GM12878 (cell line): ENCODE measurements around the gene PIAS1. TPM values are rescaled to one million over a fixed set of nuclear protein-coding genes. Genes with fewer than 3 reads are reported as not detected.

Experiments
- ATAC-seq: fragments of 200-7000 bp; cut with Tn5 transposase; 3 replicates; pipeline ENCODE4 v1.9.1; 2020; ENCODE audit warnings: mild to moderate bottlenecking, moderate library complexity
- BruUV-seq: library from RNA; stranded (reverse); fragments of 400-500 nt; replicated peaks from 2 replicates; lab custom pipeline; 2021; lab: Mats Ljungman, UMichigan
- CTCF ChIA-PET: fragments of 300-600 bp; sonication (Branson Sonifier 250); formaldehyde crosslinking; extraction: SDS; loops from one replicate; lab custom pipeline; 2021; ENCODE audit warnings: inconsistent platforms; lab: Yijun Ruan, JAX
- POLR2A ChIA-PET: fragments of 350-600 bp; formaldehyde crosslinking; extraction: SDS; loops from one replicate; lab custom pipeline; 2021; ENCODE audit warnings: inconsistent platforms; lab: Charles Lee
- RAD21 ChIA-PET: fragments of 300-600 bp; sonication (Branson Sonifier 250); formaldehyde crosslinking; loops from one replicate; lab custom pipeline; 2023; ENCODE audit warnings: antibody characterized with exemption; ENCODE audit not compliant: unreplicated experiment; lab: Charles Lee
- SMC1A ChIA-PET: fragments of 300-600 bp; sonication (Branson Sonifier 250); formaldehyde crosslinking; loops from one replicate; lab custom pipeline; 2023; ENCODE audit not compliant: unreplicated experiment, uncharacterized antibody; lab: Charles Lee
- DNase-seq: peaks from one replicate; pipeline ENCODE4 v3.0.0-alpha.2; 2011; ENCODE audit warnings: low read depth, low spot score
- FAIRE-seq: peaks from 3 replicates; lab custom pipeline; 2011; peaks lifted over from hg19 to GRCh38; lab: Jason Lieb, UNC
- H2AFZ ChIP-seq: 2 replicates; pipeline ENCODE4 v1.6.0; 2011; ENCODE audit warnings: low read depth, low read length, control low read depth; ENCODE audit not compliant: control insufficient read depth
- H3K27ac ChIP-seq: 2 replicates; pipeline ENCODE4 v1.5.1; 2011; ENCODE audit warnings: control low read depth; ENCODE audit not compliant: control insufficient read depth, insufficient read depth
- H3K27me3 ChIP-seq, 2 experiments: replicated peaks in 1 of 2; 2 replicates each; pipeline versions ENCODE4 v1.6.0 to v1.6.1; 2011; ENCODE audit warnings: low read length in 1 of 2; ENCODE audit not compliant: control insufficient read depth in 2 of 2, insufficient read depth in 2 of 2
- H3K36me3 ChIP-seq, 2 experiments: 2 replicates each; pipeline ENCODE4 v1.5.1; 2011; ENCODE audit warnings: low read length in 1 of 2; ENCODE audit not compliant: control insufficient read depth in 2 of 2, insufficient read depth in 2 of 2
- H3K4me1 ChIP-seq: 2 replicates; pipeline ENCODE4 v1.6.1; 2011; ENCODE audit warnings: mild to moderate bottlenecking, low read length, moderate library complexity, mixed read lengths; ENCODE audit not compliant: control insufficient read depth, insufficient read depth
- H3K4me2 ChIP-seq: 2 replicates; pipeline ENCODE4 v1.6.0; 2011; ENCODE audit warnings: control low read depth; ENCODE audit not compliant: control insufficient read depth, insufficient read depth
- H3K4me3 ChIP-seq: fragments of 200-600 bp; sonication (generic); 2 replicates; pipeline ENCODE4 v1.5.1; 2016
- H3K79me2 ChIP-seq: 2 replicates; pipeline ENCODE4 v1.6.0; 2011; ENCODE audit warnings: low read length; ENCODE audit not compliant: control insufficient read depth, insufficient read depth
- H3K9ac ChIP-seq: 2 replicates; pipeline ENCODE4 v1.8.0; 2011; ENCODE audit warnings: low read length, control low read depth, mixed read lengths; ENCODE audit not compliant: control insufficient read depth, insufficient read depth
- H3K9me3 ChIP-seq: replicated peaks from 3 replicates; pipeline ENCODE4 v1.5.1; 2011; ENCODE audit warnings: mild to moderate bottlenecking, low read length; ENCODE audit not compliant: control insufficient read depth, insufficient read depth
- H4K20me1 ChIP-seq: 2 replicates; pipeline ENCODE4 v1.6.0; 2011; ENCODE audit not compliant: control insufficient read depth, insufficient read depth
- ATF7 ChIP-seq: fragments of 450-650 bp; IDR thresholded peaks from 2 replicates; pipeline ENCODE4 v1.6.1; 2016; ENCODE audit warnings: low read depth, mild to moderate bottlenecking
- BCL3 ChIP-seq: IDR thresholded peaks from 2 replicates; pipeline ENCODE4 v1.6.1; 2011; ENCODE audit warnings: borderline replicate concordance, low read depth, mild to moderate bottlenecking, moderate library complexity, low read length; ENCODE audit not compliant: insufficient read depth, poor library complexity, severe bottlenecking
- DPF2 ChIP-seq: fragments of 450-650 bp; IDR thresholded peaks from 2 replicates; pipeline ENCODE4 v1.6.1; 2017; ENCODE audit warnings: mild to moderate bottlenecking
- E4F1 ChIP-seq: fragments of 450-650 bp; IDR thresholded peaks from 2 replicates; pipeline ENCODE4 v1.6.1; 2018; ENCODE audit warnings: borderline replicate concordance, mild to moderate bottlenecking; ENCODE audit not compliant: partially characterized antibody
- KLF5 ChIP-seq: fragments of 450-650 bp; IDR thresholded peaks from 2 replicates; pipeline ENCODE4 v1.6.1; 2014; ENCODE audit warnings: mild to moderate bottlenecking; ENCODE audit not compliant: partially characterized antibody
- MTA3 ChIP-seq: IDR thresholded peaks from 2 replicates; pipeline ENCODE4 v1.6.1; 2012; ENCODE audit warnings: low read length, inconsistent platforms, borderline replicate concordance
- MXI1 ChIP-seq: fragments of 150-350 bp; IDR thresholded peaks from 2 replicates; pipeline ENCODE4 v1.6.1; 2011; ENCODE audit warnings: low read depth, mild to moderate bottlenecking, inconsistent platforms, low read length, improper control_type of control experiment
- NFIC ChIP-seq: IDR thresholded peaks from 2 replicates; pipeline ENCODE4 v1.6.1; 2012; ENCODE audit warnings: low read depth, mild to moderate bottlenecking, inconsistent platforms, low read length, moderate library complexity
- NR2F1 ChIP-seq: fragments of 450-650 bp; conservative IDR thresholded peaks from 2 replicates; pipeline ENCODE4 v1.6.1; 2017; ENCODE audit warnings: mild to moderate bottlenecking
- SREBF2 ChIP-seq: IDR thresholded peaks from 2 replicates; pipeline ENCODE4 v1.6.1; 2012; ENCODE audit warnings: mild to moderate bottlenecking, low read length
- ZZZ3 ChIP-seq: IDR thresholded peaks from 2 replicates; pipeline ENCODE4 v1.6.1; 2011; ENCODE audit warnings: low read depth; ENCODE audit not compliant: control insufficient read depth, insufficient read length
- WGBS: methylation state at CpG from one replicate; pipeline ENCODE4 v1.1.6; 2016; ENCODE audit warnings: low lambda C conversion rate; ENCODE audit not compliant: insufficient replicate concordance, insufficient coverage; ENCODE audit errors: missing lambda C conversion rate; 5-methylcytosine and 5-hydroxymethylcytosine counted together
- in situ Hi-C: fragments of 300-500 bp; cut with MboI; formaldehyde crosslinking; loops from 9 replicates; pipeline ENCODE4 v1.14.3; 2018; ENCODE audit warnings: mixed read lengths
- intact Hi-C: fragments of 100-400 bp; cut with micrococcal nuclease; formaldehyde crosslinking; loops from one replicate; pipeline ENCODE4 v1.14.2; 2022; ENCODE audit not compliant: unreplicated experiment
- polyA plus RNA-seq, 11 experiments: library from polyadenylated mRNA; depleted of rRNA in 4 of 11; unstranded in 6 of 11; stranded (reverse) in 5 of 11; fragments of >200 nt; fragmentation: Nextera tagmentation in 4 of 11; fragmentation: Illumina TruSeq in 1 of 11; extraction: Ambion mirVana in 4 of 11; extraction: Trizol in 1 of 11; gene quantifications; 1 replicate in 1 of 11; 2 replicates in 10 of 11; pipeline versions ENCODE4 v1.2.1 to v1.2.3, GENCODE V29; 2011 to 2016; ENCODE audit warnings: inconsistent platforms in 2 of 11, missing spikeins in 2 of 11, low read depth in 1 of 11
- total RNA-seq, 4 experiments: library from RNA; depleted of rRNA in 3 of 4; stranded (reverse); fragments of >200 nt in 3 of 4; fragmentation: Illumina TruSeq in 1 of 4; extraction: Trizol in 1 of 4; gene quantifications; 2 replicates each; pipeline versions ENCODE4 v1.2.1 to v1.2.3, GENCODE V29; 2013 to 2021
- TF ChIP-seq, protein P1 (sequence below): IDR thresholded peaks from 2 replicates; pipeline ENCODE4 v1.6.1; 2012; ENCODE audit warnings: improper control_type of control experiment, low read depth, low read length; ENCODE audit not compliant: insufficient replicate concordance
- TF ChIP-seq, protein P2 (sequence below): fragments of 150-350 bp; IDR thresholded peaks from 2 replicates; pipeline ENCODE4 v1.6.1; 2014; ENCODE audit warnings: mild to moderate bottlenecking, low read depth, low read length

The PIAS1 gene
- total and polyA plus RNA-seq, 10 of the 15 experiments (the other 5 are each of a cell fraction or from before 2014, with no cell fraction given), result 20.2 to 96.3 (median 37.0) TPM

DNA sequence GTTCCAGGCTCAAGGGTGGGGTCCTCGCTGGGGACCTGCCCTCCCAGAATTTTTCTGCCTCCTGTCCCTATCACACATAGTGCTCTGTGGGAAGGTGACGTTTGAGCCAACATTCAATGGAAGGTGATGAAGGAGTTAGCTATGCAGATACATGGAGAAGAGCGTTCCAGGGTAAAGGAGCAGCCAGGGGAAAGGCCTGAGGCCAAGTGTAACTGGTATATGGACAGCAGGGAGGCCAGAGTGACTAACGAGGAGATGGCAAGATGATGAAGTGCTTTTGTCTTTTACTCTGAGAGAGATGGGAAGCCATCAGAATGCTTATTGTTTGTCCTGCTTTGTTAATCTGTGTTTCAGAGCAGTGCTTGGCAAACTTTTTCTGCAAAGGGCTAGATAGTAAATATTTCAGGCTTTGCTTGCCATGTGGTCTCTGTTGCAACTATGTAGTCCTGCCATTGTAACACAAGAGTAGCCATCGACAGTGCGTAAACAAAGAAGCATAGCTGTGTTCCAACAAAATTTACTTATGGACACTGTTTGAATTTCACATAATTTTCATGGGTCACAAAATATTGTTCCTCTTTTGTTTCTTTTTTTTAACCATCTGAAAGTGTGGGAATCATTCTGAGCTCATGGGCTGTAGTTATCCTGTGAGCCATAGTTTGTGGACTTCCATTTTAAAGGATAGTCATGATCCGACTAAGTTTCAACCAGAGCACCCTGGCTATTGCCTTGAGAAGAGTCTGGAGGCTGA, 25.8 kb upstream of the PIAS1 start:
- Histone ChIP-seq H3K4me1 (peaks cover 15% of the 10 kb centered on the region), H3K9ac (no peak overlapping the region), H3K4me2 (no peak overlapping the region), H3K27ac (no peak overlapping the region), H3K9me3 (no peaks in the 10 kb centered on the region; the same call in 2 of the 3 replicates), H3K36me3 (no peaks in the 10 kb centered on the region), H4K20me1 (no peaks in the 10 kb centered on the region), H3K79me2 (no peaks in the 10 kb centered on the region), H3K4me3 (no peak overlapping the region), H2AFZ (no peak overlapping the region), H3K27me3 (no peaks in the 10 kb centered on the region)
- no TSS peak for BruUV-seq
- no peak for FAIRE-seq
- no peak for ATAC-seq
- ChIA-PET SMC1A (interaction anchor here (0.9 to 1.5 kb wide), 4 partner anchors 13 to 165 kb away, joined by 3 to 5 read pairs (median 4); no protein-coding TSS in a partner anchor), POLR2A (no interaction called here), CTCF (no interaction called here), RAD21 (no interaction called here)
- WGBS, result 72% methylated on average over 7 of the region's 7 CpGs
- in situ Hi-C loops, result no loop called here
- intact Hi-C loops, result no loop called here
- DNase-seq, result no peak
- TF ChIP-seq, protein P1, sequence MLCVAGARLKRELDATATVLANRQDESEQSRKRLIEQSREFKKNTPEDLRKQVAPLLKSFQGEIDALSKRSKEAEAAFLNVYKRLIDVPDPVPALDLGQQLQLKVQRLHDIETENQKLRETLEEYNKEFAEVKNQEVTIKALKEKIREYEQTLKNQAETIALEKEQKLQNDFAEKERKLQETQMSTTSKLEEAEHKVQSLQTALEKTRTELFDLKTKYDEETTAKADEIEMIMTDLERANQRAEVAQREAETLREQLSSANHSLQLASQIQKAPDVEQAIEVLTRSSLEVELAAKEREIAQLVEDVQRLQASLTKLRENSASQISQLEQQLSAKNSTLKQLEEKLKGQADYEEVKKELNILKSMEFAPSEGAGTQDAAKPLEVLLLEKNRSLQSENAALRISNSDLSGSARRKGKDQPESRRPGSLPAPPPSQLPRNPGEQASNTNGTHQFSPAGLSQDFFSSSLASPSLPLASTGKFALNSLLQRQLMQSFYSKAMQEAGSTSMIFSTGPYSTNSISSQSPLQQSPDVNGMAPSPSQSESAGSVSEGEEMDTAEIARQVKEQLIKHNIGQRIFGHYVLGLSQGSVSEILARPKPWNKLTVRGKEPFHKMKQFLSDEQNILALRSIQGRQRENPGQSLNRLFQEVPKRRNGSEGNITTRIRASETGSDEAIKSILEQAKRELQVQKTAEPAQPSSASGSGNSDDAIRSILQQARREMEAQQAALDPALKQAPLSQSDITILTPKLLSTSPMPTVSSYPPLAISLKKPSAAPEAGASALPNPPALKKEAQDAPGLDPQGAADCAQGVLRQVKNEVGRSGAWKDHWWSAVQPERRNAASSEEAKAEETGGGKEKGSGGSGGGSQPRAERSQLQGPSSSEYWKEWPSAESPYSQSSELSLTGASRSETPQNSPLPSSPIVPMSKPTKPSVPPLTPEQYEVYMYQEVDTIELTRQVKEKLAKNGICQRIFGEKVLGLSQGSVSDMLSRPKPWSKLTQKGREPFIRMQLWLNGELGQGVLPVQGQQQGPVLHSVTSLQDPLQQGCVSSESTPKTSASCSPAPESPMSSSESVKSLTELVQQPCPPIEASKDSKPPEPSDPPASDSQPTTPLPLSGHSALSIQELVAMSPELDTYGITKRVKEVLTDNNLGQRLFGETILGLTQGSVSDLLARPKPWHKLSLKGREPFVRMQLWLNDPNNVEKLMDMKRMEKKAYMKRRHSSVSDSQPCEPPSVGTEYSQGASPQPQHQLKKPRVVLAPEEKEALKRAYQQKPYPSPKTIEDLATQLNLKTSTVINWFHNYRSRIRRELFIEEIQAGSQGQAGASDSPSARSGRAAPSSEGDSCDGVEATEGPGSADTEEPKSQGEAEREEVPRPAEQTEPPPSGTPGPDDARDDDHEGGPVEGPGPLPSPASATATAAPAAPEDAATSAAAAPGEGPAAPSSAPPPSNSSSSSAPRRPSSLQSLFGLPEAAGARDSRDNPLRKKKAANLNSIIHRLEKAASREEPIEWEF, result no peak
- TF ChIP-seq MTA3 (no peak), MXI1 (no peak), KLF5 (no peak), NR2F1 (no peak), NFIC (no peak), ZZZ3 (no peak), ATF7 (no peak), BCL3 (no peak), SREBF2 (no peak), DPF2 (no peak), E4F1 (no peak)
- TF ChIP-seq, protein P2, sequence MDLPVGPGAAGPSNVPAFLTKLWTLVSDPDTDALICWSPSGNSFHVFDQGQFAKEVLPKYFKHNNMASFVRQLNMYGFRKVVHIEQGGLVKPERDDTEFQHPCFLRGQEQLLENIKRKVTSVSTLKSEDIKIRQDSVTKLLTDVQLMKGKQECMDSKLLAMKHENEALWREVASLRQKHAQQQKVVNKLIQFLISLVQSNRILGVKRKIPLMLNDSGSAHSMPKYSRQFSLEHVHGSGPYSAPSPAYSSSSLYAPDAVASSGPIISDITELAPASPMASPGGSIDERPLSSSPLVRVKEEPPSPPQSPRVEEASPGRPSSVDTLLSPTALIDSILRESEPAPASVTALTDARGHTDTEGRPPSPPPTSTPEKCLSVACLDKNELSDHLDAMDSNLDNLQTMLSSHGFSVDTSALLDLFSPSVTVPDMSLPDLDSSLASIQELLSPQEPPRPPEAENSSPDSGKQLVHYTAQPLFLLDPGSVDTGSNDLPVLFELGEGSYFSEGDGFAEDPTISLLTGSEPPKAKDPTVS, result no peak
